Measurements from ENCODE around the gene CXCL16.

The CXCL16 gene, protein sequence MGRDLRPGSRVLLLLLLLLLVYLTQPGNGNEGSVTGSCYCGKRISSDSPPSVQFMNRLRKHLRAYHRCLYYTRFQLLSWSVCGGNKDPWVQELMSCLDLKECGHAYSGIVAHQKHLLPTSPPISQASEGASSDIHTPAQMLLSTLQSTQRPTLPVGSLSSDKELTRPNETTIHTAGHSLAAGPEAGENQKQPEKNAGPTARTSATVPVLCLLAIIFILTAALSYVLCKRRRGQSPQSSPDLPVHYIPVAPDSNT

DNA sequence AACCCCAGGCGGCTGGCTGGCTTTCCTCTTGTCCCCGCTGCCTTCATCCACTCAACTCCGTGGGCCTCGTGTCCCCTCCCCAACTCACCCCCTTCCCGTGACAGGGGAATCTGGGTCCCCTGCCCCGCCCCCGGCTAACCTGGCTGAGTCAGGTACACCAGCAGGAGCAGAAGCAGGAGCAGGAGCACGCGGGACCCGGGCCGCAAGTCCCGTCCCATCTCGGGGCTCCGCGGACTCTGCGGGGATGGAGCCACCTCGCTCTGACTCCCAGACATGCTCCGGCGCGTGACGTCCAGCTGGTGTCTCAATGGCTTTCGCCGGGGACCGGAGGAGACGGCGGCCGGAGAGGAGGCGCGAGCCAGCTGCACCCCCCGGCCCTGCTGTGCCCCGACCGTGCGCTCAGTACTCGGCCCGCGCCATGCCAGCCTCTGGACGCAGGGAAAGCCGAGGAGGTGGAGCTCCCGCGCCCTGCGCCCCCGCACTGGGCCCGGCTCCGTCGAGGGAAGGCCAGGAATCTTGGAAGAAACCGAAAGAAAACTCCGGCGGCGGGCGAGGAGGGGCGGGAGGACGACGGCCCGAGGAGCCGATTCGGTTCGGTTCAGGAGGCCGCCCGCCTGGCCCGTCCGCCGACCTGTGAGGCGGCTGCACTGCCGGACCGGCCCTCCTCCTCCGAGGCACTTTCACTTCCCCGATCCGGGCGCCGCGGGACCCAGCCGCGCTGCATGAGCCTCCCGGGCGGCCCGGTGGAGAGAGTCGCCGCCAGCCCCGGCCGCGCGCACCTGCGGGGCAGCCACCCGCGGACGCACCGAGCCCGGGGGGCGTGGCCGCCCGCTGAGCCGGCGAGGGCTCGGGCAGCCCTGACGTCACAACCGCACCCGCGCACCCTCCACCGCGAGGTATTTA lies at the start of gene CXCL16, which contains the start of gene ZMYND15:
TSS of gene CXCL16 (minus strand) at position 807 of the 903 bp plus-strand sequence. CDS start at position 218, 589 bp downstream.
TSS of gene ZMYND15 (plus strand) at position 712 of the 903 bp plus-strand sequence. CDS start 716 bp downstream, outside the sequence.
- peak; percentile 44 for DNase-seq

DNA sequence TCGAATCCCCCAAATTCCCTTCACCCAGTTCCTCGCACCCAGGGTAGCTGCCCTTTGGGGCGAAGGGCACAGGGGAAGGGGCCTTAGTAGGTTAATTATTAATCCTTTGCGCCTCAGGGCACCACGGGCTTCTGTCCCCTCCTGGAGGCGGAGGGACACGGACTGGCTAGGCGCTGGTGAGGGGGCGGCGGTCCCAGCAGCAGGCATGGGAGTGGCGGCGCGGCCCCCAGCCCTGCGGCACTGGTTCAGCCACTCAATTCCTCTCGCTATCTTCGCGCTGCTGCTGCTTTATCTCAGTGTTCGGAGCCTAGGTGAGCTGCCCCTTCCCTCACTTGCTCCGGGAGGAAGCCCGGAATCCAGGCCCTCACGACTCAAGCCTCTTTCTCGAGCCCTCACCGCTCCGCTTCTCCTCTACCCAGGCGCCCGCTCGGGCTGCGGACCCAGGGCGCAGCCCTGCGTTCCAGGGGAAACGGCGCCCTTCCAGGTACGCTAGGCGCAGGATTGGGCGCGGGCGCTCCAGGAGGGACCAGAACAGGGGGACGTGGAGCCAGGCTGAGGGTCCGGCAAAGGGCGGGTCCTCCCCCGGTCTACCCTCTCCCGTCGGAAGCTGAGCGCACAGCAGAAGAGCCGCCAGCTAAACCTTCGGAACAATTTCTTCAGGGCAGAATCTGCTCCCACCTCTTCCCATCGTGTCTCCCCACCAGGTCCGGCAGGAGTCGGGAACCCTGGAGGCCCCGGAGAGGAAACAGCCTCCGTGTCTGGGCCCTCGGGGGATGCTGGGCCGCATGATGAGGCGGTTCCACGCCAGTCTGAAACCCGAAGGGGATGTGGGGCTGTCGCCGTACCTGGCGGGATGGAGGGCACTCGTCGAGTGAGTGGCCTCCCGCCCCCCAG lies 49.3 kb upstream of the CXCL16 start, which contains the start of gene GLTPD2:
TSS of gene GLTPD2 (plus strand) at position 158 of the 894 bp plus-strand sequence. CDS start at position 206, 48 bp downstream.
- DNase-seq = no peak

DNA sequence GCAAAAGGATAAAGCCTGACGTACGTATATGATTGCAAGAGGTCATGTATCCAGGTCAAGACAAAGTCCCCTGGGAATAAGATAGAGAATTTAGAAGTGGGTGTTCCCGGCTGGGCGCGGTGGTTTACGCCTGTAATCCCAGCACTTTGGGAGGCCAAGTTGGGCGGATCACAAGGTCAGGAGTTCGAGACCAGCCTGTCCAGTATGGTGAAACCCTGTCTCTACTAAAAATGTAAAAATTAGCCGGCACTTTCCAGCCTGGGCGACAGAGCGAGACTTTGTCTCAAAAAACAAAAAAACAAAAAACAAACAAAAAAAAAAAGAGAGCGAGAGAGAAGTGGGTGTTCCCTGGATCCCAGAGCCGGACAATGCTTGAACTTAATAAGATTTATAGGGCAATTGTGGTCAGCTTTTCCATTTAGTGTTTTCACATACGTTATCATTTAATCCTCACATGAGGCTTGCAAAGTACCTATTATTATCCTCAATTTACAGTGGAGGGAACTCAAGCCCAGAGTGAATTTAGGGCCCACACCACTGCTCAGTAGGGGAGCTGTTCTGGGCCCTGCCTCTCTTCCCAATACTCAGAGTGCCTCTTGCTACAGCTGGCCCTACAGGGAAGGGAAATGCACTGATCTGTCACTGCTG lies 48.6 kb upstream of the CXCL16 start:
- DNase-seq = no peak

DNA sequence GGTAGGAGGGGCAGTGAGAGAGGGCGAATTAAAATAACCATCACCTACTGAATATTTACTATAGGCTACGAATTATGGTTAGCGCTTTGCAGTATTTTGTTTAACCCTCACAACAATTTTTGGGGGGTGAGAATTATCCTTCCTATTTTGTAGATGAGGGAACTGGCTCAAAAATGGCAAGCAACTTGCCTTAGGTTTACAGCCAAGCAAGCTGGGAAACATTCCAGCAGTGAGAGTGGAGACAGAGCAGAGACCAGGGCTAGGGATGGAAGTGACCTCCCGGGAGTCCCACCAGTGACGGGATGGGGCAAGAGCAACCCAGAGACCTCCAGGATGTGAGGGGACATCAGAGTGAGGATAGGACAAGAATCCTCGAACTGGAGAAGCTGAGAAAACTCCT lies 46.8 kb upstream of the CXCL16 start:
- DNase-seq = no peak

DNA sequence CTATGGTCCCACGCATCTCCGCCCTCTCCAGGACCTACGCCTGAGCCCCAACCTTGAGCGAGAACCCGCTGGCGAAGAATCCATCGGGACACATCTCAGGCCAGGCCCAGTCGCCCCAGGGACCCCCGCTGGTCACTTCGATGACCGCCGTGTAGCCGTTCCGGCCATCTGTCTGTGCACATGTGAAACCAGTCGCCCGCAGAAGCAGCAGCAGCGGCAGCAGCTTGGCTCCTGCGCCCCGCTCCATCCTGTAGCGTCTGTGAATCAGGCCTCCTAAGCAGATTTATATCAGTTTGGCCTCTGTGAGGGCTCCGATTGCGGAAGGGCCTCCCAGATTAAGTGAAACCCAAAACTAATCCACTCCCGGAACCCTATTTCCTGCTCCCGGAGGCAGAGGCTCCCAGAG lies 46.4 kb upstream of the CXCL16 start, which contains the start of gene VMO1:
TSS of gene VMO1 (minus strand) at position 259 of the 406 bp plus-strand sequence. CDS start at position 247, 12 bp downstream.
- no peak for DNase-seq

DNA sequence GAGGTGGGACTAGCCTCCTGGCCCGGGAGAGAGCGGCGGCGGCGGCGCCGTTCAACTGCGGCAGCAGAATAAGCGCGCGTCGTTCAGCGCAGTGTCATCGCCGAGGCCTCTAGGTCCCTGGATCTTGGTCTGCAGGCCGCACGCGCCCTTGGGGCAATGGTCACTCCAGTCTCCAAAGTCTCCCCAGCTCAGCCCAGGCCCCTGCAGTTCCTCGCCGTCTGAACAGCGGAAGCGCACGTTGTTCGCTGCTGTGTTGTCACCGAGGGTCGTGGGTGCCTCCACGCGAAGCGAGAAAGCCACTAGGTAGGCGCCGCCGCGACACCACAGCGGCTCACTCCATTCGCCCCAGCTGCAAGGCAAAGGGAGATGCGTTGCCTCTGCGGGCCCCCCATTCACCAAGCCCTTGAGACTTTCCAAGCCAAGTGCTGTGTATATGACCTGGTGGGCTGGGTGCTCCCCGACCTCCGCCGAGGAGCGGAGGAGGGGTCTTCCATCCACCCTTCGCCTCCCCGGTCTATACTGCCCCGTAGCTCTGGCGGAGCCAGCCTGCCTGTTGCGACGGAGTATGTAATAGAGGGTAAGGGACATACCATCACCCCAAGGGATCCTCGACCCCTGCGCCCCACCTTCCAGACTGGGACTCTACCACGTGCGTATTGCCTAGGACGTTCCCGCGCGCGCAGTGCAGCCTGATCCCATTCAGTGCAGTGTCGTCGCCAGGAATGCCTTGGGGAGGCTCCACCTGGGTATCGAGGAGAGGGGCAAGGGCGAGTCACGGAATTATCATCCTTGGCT lies 45.8 kb upstream of the CXCL16 start:
- no peak for DNase-seq

DNA sequence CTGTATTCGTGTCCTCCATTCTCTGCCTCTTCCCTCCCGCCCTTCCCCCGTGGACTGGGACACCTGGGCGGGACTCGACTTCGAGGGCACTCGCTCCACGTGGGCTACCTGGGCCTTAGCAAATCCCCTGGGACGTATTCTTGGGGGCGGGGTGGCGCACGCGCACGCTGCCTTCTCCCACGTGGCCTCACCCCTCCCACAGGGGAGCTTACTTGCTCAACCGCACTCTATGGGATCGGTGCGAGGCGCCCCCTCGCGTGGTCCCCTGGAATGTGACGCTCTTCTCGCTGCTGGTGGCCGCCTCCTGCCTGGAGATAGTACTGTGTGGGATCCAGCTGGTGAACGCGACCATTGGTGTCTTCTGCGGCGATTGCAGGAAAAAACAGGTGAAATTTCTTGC lies 42.9 kb upstream of the CXCL16 start:
- DNase-seq = no peak

DNA sequence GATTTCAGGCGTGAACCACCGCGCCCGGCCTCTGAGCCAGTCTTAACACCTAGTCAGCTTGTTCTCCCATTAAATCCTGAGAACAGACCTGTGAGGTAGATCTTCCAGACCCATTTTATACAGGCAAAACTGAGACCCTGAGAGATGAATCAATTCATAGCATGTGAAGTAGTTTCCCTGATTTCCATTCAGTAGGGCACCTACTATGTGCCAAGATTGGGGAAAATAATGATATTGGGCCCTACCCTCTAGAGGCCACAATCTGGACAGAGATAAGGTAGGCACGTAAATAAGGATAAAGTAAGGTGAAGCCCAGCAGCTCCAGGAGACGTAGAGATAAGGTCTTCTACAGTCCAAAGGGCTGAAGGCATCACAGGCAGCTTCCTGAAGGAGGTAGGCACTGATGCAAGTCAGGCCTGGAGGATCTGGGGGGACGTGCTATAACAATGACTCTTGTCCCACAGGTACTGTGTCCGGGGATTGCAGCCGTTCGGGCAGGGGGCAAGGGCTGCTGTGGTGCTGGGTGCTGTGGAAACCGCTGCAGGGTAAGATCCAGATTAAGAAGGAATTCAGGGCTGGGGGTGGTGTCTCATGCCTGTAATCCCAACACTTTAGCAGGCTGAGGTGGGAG lies 40.7 kb upstream of the CXCL16 start:
- no peak for DNase-seq

DNA sequence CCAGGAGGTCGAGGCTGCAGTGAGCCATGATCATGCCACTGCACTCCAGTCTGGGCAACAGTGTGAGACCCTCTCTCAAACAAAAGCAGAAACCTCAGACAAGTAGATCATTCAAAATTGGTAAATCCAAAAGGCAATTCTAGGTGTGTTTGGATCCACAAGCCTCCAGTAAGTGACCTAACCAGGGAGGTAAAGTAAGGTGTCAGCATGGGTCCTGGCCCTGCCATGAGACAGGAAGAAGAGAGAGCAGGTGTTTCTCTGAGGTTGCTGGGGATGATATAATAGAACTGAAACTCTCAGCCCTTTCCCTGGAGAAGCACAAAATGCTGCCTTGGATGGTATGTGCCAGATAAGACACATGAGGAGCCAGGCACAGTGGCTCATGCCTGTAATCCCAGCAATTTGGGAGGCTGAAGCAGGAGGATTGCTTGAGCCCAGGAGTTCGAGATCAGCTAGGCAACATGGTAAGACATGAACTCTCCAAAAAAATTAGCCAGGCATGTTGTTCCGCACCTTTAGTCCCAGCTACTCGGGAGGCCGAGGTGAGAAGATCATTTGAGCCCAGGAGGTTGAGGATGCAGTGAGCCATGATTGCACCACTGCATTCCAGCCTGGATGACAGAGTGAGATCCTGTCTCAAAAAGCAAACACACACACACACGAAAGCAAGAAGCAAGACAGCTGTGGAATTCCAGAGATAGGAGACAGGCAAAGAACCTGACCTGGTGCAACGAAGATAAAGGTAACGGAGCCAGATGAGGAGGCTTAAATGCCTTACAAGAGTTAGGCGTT lies 38.4 kb upstream of the CXCL16 start:
- DNase-seq = no peak

DNA sequence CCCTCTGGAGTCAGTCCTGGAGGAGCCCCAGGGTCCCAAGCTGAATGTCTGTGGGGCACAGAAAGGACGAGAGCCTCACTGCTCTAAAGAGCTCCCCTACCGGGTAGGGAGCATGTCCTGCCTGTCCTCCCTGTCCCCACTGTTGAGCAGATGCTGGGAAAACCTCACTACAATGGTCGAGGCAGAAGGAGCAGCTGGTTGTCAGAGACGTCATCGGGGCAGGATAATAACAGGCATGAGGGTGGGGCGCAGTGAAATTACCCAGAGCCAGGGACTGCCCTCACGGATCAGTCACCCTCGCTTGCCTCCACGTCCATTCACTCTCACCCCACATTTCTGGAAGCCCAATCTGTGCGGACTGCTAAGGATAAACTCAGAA lies 32.5 kb upstream of the CXCL16 start:
- DNase-seq = no peak

DNA sequence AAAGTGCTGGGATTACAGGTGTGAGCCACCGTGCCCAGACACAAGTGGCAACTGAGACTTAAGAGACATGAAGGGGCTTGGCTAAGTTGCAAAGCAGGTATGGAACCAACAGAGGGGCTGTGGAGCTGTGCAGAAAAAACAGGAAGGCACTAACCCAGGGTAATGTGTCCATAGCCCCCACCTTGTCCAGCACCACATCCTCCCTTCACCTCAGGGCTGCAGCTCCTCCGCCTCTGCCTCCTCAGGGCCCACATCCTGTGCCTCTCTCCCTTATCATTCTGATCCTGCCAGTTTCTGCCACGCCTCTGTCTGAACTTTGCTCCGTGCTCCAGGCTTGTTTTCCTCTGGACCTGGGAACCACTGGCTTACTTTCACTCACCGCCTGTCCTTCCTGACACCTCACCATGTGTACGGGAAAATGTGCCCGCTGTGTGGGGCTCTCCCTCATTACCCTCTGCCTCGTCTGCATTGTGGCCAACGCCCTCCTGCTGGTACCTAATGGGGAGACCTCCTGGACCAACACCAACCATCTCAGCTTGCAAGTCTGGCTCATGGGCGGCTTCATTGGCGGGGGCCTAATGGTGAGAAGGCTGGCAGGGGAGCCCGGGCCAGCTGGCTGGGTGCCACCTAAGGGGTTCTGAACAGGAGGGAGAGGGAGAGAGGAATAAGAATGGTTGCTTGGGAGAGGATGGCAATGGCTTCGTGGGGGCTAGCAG lies 31.9 kb upstream of the CXCL16 start, which contains the start of gene TM4SF5:
TSS of gene TM4SF5 (plus strand) at position 368 of the 716 bp plus-strand sequence. CDS start at position 405, 37 bp downstream.
- DNase-seq = no peak

DNA sequence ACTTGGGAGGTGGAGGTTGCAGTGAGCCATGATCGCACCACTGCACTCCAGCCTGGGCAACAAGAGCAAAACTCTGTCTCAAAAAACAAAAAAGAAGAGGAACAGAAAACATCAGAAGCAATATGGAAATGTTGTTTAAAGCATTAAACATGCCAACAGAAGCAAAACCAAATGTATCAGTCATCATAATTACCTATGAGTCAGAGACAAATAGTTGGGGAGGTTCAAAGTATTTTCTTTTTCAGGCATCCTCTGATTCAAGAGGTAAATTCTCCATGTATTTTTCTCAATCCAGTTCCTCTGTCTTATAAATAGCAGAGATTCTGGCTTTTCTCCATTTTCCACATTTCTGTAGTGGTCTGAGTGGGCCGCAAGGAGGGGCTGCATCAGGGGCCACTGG lies 29.9 kb upstream of the CXCL16 start:
- DNase-seq = no peak

DNA sequence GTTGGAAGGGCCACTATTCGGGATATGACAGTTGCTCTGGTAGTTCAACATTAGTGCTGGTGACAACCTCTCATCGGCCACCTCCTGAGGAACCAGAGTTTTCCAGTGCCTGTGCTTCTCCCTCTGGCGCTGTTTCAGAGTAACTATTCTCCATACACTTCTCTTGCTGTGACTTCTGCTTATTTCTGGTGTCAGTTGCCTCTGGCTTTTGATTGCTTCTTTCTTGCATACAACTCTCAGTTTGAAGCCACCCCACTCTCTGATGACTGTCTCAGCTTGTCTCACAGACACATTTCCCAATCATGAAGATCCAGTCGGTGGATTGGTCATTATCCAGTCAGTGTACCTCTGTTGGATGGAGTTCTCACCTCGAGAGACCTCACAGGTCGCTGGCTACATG lies 28.6 kb upstream of the CXCL16 start:
- no peak for DNase-seq

DNA sequence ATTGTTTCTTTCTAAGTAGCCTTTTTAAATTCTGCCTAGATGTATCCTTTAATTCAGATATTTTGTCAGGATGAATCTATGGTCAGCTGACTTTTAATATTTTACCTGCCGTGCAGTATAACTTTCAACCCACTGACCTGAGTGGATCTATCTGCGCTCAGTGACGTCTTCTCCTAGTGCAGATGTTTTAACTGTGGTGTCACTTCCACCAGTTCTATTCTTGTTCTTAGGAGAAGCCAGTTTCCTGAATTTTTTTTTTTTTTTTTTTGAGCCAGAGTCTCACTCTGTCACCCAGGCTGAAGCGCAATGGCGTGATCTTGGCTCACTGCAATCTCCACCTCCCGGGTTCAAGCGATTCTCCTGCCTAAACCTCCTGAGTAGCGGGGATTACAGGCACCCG lies 27.0 kb upstream of the CXCL16 start:
- DNase-seq = no peak

DNA sequence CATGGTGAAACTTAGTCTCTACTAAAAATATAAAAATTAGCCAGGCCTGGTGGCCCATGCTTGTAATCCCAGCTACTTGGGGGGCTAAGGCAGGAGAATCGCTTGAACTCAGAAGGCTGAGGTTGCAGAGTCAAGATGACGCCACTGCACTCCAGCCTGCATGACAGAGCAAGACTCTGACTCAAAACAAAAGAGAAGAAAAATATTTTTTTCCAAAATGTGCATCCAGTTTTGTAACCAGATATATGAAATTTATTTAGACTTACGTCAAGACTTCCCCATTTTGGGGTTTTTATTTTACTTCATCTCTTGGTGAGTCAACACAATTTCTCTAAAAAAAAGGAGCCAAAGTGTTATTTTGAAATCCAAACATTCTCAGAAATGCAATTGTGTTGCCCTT lies 26.5 kb upstream of the CXCL16 start:
- no peak for DNase-seq

DNA sequence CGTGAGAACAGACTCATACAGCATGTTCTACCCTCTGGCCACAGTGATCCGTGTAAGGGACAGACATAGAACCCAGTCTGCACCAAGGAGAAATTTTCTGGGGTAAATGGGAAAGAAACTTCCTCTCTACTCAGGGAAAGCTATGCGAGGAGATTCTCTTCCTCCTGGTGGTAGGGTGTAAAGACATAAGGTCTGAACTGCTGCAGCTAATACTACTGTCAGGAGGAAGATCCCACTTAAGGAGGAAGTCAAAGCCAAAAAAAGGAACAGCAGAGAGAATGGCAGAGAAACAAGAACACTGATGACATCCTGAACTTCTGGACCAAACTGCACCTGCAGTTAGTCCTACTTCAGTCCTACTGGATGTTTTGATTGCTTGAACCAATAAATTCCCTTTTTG lies 24.9 kb upstream of the CXCL16 start:
- no peak for DNase-seq

DNA sequence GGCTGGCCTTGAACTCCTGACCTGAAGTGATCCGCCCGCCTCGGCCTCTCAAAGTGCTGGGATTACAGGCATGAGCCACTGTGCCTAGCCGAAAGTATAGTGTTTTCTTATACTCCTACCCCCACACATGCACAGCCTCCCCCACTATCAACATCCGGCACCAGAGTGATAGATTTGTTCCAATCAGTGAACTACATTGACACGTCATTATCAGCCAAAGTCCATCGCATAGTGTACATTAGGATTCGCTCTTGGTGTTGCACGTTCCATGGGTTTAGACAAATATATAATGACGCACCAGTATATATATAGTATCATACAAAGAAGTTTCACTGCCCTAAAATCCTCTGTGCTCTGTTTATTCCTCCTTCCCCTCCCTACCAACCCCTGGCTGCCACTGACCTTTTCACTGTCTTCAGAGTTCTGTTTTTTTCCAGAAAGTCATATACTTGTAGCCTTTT lies 20.1 kb upstream of the CXCL16 start:
- no peak for DNase-seq

DNA sequence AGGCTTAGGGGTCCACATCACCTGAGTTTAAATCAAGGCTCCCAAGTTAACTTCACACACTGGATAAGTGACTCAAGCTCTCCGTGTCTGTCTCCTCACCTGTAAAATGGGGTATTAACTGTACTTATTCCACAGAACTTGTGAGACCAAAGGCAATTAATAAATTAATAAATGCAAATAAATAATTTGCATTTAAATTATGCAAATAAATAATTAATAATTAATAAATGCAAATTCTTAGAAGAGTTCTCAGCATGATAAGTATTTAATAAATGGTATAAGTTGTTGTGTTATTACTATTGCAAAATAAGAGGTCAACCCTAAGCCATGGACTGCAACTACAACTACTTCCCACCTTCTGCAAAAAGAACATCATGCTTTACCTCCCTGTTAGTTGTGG lies 13.7 kb upstream of the CXCL16 start:
- no peak for DNase-seq

DNA sequence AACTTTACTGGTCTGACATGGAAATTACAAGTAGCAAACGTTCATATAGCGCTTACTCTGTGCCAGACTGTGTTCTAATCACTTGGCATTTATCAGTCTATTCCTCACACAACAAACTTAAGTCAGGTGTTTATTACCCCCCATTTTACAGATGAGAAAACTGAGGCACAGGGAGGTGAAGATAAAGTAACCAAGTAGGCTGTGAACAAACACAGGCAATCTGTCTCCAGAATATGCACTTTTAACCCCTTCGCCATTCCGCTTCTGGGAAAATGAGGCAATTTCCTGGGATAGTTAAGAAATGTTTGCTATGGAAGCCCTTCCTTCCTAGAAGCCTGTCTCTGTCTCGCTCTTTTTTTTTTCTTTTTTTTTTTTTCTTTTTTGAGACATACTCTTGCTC lies 12.2 kb upstream of the CXCL16 start:
- no peak for DNase-seq
